Measurements from ENCODE around the gene TMCC1.

TMCC1 gene

DNA sequence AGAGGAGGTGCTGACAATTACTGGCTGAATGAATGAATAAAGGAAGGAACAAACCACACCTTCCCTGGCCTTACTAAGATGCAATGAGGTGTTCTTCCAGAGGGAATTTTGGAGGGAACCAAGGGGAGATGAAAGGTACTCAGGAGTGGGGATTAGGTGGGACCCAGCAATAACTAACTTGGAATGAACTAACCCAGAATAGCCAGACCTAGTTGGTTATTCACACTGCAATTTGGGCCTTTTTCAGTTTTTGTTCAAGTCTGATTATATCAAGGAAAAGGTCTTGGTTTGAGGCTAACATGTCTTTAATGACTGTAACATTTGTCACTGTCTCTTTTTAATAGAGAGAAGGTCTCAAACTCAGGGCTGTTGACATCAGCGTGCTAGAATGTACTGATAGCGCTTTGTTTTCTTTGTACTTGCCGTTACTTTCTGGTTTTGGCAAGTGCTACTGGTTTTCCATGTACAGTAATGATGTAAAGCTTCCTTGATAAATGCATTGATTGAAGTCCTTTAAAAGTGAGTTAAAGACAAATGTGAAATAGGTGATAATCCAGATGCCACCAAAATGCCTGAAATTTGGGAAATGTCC, 283.8 kb downstream of the TMCC1 start:
- no peak for DNase-seq (ENCODE audit: low read depth in 2 of 2)

DNA sequence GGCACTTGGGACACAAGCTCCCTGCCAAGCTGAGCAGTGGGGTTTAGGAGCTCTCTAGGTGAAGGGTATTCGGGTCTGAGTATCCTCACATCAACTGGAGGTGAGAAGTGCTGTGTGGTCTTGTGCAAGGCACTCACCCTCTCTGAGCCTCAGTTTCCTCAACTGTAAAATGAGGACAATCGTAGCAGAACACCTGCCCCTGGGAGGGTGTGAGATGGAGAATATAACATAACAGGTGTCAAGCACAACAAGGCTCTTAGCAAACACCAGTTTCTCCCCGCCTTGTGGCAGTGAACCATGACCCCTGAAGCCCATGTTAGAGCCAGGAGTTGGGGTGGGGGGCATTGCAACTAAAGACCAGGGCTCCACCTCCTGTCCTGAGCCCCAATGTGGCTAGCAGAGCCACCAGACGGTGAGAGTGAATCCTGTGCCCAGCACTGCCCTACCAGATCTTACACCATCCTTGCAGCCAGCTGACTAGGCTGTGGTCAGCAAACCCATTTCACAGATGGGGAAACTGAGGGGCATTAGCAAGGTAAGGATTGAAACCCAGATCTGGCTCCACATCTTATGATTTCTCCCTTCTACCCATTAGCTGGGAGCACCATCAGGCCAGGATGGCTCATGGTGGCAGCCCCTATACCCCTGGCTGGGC, 284.4 kb downstream of the TMCC1 start:
- DNase-seq (ENCODE audit: low read depth in 2 of 2), result no peak

DNA sequence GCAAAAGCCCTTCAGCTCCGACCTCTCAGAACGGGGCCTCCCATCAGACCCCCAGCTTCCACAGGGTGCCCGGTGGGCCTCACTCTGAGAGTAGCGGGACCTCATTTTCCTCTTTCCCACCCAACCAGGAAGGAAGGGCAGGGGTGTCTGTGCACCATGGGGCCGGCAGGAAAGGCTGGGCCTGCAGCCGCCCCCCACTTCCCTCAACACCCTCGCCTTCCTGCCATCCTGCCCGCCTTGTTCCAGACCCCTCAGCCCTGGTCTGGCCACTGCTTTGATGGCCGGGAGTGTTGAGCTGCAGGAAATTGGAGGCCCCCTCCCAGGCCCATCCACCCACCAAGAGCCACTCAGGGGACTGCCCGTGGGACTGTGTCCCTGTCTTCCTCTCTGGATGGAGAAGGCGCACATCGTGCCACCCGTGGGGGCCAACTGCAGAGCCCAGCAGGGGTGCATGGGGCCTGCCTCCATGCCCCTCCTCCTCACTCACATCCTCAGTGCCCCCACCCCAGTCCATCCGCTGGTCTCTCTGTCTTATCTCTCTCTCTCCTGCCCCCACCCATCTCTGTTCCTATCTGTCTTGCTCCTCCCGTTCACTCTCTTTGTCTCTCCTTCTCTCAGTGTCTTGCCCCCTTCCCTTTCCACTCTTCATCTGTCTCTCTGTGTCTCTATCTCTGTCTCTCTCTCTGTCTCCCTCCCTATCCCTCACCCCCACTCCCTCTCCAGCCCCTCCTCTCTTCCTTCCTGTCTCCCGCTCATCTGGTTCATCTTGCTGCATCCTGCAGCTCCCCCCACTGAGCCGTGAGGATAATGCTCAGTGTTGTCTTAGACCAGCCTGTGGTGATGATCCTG, 285.2 kb downstream of the TMCC1 start:
- peak; percentile 50 to 53 for DNase-seq (ENCODE audit: low read depth in 2 of 2)

DNA sequence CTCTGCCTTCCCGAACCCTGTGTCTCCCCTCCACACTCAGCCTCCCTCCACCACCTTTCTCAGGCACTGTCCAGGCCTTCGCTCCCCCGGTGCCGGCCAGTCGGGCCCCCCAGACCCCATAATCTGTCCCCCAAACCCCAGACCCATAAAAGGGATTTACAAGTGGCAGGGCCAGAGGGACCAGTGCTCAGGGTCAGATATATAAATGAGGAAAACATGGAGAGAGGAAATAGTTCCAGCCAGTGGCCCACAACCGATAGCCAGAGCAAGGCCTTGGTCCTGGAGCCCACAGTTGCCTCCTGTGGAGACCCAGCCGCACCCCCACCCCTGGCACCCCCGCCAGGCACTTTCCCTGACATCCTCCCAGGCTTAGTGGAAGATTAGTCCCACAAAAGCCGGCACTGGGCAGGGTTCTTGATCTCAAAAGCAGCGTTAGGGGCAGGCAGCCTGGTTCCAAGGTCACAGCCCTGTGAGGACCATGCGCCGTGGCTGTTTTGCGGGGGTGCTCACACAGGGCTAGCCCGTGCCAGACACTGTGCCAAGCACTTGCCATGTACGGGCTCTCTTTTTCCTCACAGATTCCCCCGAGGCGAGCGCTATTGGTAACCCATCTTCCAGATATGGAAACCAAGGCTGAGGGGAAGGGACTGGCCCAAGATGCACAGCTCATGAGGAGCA, 286.0 kb downstream of the TMCC1 start:
- DNase-seq (ENCODE audit: low read depth in 2 of 2), result no peak

DNA sequence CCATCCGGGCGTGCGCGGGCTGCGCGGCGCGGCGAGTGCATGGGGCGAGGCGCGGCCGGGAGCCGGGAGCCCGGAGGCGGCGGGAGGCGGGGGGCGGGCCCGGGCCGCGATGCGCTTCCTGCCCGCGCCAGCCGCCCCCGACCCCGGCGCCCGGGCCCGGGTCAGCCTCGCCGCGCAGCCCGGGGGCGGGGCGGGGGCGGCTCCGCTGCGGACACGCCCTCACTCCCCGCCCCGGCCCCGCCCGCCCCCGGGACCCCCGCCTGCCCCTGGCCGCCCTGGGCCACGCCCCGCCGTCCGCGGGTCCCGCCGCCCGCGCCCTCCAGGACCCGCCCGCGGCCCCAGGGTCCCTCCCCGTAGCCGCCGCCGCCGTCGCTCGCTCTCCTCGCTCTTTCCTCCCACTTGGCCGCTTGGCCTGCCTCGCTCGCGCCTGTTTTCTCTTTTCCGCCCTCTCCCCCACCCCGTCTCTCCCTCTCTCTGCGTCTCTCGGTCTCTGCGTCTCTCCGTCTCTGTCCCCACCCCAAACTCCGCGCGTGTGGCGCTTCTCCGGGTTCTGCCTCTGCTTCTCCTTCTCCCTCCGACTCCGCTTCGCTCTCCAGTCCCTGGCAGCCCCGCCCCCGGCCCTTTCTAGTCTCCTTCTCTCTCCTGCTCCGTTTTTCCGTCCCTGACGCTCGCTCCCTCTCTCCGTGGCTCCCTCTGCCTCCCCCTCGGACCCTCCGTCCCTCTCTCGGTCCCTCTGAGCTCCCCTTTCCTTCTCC, 286.7 kb downstream of the TMCC1 start, which contains the start of gene PLXND1:
Gene PLXND1, minus strand, starts transcription at position 41 of the 755 bp plus-strand sequence. Its CDS starts 37 bp downstream, at position 4.
- no peak for DNase-seq (ENCODE audit: low read depth in 2 of 2)

DNA sequence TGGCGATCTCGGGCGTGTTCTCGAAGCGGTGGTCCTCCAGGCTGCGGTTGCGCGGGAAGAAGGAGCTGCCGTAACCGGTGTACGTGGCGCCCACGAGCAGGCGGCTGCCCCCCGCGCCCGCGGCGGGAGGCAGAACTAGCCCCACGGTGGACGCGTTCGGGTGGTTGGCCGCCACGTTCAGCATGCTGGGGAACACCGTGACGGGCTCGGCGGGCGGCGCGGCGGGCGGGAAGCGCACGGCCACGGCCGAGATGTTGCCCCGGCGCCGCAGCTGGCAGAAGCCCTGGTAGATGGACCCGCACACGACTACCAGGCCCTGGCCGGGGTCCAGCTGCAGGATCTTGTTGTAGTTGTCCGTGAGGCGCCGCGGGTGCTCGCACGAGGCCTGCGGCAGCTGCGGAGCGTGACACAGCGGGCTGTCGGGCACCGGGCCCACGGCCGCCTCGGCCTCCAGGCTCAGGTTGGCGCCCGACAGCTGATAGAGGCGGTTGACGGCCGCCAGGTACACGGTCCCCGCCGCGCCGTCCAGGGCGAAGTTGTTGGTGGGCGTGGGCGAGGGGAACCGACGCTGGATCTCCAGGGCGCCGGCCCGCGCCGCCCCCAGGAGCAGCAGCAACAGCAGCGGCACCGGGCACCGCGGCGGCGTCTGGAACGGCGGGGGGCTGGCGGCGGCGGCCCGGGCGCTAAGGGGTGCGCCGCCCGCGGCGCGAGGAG, 287.4 kb downstream of the TMCC1 start:
- DNase-seq (ENCODE audit: low read depth in 2 of 2), result no peak

DNA sequence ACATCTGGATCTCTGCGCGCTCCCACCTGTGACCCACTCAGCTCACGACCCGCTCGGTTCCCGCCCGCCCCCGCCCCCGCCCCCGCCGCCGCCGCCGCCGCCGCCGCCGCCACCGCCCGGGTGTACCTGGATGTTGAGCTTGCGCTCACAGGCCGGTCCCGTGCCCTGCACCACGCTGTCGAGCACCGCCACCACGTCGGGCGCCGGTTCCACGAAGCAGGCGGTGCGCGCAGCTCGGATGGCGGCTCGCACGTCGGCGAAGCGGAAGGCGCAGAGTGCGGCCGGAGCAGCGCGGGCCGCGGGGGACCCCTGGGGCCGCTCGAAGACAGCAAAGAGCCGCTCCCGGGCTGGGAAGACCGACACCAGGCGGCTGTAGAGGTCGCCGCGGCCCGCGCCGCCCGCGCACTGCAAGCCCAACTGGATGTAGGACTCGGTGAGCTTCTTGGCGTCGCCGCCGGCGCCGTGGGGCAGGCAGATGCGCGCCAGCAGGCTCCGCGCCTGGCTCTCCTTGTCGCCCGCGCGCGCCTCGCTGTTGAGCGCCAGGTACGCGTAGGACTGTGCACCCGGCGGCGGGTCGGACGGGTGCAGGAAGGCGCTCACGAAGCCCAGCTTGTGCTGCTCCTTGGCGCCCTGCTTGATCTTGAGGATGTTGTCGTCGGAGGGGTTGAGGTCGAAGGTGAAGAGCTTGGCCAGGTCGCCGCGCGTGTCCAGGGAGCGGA, 288.1 kb downstream of the TMCC1 start:
- DNase-seq (ENCODE audit: low read depth in 2 of 2), result no peak

DNA sequence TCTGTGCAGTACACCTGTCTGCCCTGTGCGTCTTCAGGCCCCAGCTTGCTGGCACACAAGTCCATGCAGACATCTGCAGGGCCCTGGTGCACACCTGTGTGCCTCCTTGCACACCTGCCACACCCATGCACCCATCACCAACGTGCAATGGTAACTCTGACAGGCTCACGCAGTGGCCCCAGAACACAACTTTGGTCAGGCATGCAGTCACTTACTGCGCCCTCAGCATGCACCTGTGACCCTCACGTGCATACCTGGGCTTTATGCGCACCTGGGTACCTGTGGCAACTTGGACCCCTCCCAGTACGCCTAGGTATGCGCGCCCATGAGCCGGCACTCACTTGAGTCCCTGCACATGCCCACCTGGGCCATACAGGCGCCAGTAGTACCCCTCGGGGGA, 288.7 kb downstream of the TMCC1 start:
- no peak for DNase-seq (ENCODE audit: low read depth in 2 of 2)

DNA sequence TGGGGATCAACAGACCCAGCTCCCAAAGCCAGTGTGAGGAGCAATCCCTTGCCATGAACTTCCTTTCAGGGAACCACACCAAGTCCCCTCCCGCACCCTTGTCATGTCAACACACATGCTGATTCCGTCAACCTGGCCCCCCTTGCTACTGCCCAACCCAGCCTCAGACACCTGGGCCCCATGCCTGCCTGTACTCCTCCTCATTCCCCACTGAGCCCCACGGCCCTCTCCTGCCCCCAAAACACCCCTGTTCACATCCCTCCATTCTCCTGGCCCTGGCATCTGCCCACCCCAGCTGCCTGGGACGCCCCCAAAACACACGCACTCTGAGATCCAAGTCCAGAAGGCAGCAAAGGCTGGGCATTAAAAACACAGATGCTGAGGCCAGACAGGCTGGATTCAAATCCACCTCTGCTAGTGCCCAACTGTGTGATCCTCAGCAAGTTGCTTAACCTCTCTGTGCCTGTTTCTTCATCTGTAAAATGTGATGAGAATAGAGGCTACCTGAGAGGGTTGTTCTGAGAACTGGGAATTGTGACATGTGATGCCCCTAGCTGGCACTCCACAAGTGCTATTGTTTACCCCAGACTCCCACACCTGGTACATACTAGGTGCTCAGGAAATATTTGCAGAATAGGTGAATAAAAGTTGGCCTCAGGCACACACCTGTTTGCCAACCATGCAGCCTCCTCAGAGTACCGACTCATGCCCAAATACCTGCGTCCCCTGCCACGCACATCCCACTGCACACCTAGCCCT, 289.3 kb downstream of the TMCC1 start:
- no peak for DNase-seq (ENCODE audit: low read depth in 2 of 2)

DNA sequence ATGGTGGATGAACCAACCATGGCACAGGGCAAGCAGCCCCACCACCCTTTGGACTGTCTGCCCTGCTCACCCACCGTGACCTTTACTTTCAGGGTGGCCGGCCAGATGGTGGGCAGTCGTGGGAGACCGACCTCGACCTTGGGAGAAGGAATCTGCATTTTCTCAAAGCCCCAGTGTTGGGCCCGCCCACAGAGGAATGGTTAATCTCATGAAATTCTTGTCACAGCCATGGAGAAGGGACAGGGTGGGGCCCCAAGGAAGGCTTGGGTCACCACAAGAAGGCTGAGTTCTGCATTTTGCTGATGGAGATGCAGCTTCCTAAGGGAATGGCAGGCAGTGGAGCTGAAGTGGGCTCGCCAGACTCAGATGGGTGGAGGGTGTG, 290.0 kb downstream of the TMCC1 start:
- no peak for DNase-seq (ENCODE audit: low read depth in 2 of 2)

DNA sequence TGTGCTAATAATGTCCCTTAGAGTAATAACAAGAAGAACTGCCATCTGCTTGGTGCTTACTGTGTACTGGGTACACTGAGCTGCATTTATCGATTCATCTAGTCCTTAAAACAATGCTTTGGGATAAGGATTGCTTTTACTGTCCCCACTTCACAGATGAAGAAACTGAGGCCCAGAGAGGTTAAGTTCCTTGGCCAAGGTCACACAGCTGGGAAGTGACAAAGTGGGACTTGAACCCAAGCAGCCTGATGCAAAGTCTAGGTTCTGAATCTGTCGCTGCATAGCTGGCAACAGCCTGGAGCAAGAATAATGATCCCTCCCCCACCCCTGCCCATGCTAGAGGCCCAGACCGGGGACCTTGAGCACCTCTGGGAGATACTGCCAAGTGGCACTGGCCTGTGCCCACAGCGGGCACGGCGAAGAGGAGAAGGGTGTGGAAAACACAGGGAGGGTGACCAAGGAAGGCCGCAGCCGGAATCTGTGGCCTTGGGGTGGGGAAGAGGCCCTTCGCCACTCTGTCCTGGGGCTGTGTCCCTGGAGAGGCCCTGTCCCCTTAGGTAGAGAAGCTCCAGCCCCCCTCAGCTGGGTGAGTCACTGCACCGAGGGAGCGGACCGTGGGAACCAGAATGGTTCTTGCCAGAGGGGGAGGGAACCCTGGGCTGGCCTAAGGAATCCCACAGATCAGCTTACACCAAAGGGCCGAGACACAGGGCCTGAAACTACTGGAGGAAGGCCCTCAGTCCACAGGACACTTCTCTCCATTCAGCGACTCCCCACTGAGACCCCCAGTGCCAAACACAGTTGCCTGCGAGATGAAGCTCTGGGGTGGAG, 290.6 kb downstream of the TMCC1 start:
- peak; percentile 59 for DNase-seq (ENCODE audit: low read depth in 2 of 2)

DNA sequence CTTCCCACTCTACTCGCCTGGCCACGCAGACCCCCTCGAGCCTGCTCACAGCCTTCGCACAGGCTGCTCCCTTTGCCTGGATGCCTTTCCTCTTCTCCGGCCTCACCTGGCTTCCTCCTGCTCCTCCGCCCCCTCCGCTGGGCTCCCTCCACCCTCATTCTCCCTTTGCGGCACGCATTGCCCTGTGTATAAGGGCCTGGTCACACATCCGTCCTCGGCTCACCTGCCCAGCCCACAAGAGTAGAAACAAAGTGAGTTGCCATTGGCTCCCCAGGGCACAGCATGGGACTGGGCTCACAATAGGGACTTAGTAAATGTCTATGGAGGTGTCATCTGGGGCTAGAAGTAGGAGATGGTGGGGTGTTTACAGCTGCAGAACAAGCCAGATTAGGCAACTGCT, 291.2 kb downstream of the TMCC1 start:
- no peak for DNase-seq (ENCODE audit: low read depth in 2 of 2)

DNA sequence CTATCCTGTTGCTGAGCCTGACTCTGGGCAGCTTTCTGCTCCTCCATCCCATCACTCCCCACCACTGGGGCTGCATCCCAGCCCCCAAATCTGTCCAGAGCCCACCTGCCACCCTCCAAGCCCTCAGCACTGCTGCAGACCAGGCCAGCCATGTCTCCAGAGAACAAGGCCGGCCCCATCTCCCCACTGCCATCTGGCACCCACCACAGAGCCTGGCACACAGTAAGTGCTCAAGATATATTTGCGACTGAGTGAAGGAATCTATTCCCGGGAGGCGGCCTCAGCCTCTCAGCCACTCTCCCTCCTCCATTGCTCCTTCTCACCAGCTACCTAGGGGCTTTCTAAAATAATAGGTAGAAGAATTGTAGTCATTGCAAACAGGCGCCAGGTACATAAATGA, 291.8 kb downstream of the TMCC1 start:
- DNase-seq (ENCODE audit: low read depth in 2 of 2), result no peak

DNA sequence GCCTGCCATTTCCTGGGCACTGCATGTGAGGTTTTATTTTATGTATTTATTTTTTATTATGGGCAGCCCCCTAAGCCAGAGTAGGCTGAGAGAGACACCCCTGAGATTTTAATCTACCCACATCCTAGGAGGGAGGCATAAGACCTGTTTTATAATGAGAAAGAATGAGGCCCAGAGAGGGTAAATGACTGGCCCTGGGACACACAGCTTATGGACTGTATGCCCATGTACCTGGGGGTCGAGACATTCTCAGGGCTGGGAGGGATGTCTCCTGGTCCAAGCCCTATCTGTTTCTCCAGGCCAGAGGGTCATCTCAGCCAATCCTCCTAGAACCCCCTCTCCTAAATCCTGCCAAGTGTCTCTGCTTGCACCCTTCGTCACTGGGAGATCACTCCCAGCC, 293.2 kb downstream of the TMCC1 start:
- DNase-seq (ENCODE audit: low read depth in 2 of 2), result no peak

DNA sequence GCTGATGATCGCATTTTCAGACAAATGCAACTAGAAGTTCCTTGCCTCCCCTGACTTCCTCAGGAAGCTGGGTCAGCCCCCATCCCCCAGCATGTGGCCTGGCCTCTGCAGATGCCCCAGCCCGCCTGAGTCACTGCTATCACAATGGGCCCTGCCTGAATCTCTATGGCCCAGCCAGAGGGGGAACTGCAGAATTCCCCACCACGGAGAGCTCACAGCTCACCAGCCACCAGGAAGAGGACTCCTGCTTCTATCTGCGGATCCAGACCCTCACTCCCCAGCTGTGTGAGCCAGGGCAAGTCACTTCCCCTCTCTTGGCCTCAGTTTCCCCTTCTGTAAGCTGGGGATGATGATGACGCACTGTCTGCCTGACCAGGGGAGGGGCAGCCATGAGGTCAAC, 293.9 kb downstream of the TMCC1 start:
- no peak for DNase-seq (ENCODE audit: low read depth in 2 of 2)

DNA sequence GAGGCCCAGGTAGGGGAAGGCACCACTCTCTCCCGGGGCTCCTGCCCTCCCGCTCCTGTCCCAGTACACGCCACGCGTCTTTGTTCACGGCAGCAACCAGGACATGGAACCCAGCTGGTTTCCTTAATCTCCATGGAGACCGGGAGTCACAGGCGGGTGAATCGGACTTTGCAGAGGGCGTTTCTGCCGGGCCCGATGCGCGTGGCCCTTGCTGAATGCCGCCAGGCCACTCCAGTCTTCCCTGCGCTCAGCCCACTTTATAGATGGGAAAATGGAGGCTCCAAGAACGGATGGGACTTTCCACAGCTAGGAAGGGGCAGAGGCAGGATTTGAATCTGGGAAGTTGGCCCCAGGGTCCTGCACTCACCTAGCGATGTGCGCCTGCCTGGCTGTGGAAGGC, 294.4 kb downstream of the TMCC1 start:
- no peak for DNase-seq (ENCODE audit: low read depth in 2 of 2)

DNA sequence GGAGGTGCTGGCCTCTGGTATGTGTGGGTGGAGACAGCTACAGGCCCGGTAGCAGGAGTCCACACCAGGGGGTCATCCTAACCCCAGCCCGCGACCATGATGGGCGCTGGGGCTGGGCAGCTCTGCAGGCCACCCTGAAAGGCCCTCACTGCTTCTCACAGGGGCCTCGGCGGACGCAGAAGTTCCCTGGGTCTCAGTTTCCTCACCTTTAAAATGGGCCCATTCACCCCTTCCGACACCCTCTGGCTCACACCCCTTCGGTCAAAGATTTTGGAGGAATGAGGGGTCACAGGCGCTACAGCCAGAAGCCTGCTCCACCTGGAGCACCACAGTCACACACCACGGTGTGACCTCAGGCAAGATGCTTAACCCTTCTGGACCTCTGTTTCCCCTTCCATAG, 295.0 kb downstream of the TMCC1 start:
- DNase-seq (ENCODE audit: low read depth in 2 of 2), result no peak

DNA sequence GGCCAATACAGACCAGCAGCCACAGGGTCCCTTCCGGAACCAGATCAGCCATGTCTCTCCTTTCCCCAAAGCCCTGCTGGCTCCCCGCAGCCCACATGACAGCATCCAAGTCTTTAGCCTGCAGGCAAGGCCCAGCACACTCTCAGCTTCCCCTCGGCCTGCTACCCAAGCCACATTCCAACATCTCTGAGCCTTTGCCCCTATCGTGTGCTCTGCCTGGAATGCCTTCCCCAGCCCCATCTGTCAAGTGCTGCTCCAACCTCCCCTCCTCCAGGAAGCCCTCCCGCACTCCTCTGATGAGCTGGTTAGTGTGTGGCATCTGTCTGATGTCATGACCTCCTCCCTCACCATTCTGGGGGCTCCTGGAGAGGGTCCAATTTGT, 295.5 kb downstream of the TMCC1 start:
- DNase-seq (ENCODE audit: low read depth in 2 of 2), result no peak
